GM18909 (cell line): ENCODE data around the gene PROM1.

ENCODE experiments used
- ATAC-seq: cut with Tn5 transposase; IDR thresholded peaks from one replicate; pipeline ENCODE4 v1.9.1; 2021; ENCODE audit warnings: mild to moderate bottlenecking; ENCODE audit not compliant: unreplicated experiment, poor library complexity

The PROM1 gene

DNA sequence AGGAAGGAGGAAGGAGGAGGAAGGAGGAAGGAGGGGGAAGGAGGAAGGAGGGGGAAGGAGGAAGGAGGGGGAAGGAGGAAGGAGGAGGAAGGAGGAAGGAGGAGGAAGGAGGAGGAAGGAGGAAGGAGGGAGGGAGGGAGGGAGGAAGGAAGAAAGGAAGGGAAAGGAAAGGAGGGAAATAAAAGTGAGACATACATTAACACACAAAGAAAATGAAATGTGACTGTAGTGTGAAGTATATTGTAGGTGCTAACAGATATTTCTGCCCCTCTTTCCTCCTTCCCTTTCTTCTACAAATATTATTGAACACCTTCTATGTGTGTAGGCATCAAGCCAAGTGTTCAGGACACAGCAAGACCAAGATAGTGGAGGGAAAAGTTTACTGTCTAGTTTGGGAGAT, 26.4 kb upstream of the PROM1 start:
- ATAC-seq = no peak

DNA sequence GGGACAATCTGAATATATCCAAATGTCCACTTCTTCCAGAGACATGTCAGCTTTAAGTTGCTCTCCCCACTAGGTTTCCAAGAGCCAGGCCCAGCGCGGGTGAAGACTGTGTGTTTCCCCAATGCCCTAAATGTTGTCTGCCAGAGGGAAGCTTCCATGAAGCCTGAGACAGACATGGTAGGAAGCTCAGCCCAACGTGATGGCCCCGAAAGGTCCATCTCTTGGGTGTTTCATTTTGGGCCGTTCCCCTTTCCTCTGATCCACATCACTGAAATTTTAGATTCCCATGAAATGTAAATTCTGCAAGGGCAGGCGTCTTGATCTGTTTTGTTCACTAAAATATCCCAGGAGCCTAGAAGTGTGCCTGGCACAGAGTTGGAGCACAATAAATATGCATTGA, 25.4 kb upstream of the PROM1 start:
- no peak for ATAC-seq

- ATAC-seq = no peak
These were observed 23.1 kb upstream of the PROM1 start for GRCh38 chr4:16106956-16107355.

DNA sequence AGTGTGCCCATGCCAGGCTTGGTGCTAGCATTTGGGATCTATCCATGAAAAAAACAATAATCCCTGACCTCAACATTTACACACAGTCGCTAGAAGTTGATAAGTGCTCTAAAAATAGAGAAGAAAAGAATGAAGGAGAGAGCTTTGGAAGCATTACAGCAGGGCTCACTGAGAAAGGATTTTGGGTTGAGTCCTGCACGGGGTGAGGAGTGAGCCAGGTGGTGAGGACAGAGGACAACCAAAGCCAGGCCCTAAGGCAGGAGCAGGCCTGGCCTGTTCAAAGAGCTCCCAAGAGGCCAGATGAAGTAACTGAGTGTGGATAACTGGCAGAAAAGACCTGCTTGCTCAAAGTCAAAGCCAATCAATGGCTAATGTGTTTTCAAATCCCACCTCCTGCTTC, 20.7 kb upstream of the PROM1 start:
- ATAC-seq = no peak

GRCh38 chr4:16102356-16102755, 18.5 kb upstream of the PROM1 start:
- no peak for ATAC-seq

DNA sequence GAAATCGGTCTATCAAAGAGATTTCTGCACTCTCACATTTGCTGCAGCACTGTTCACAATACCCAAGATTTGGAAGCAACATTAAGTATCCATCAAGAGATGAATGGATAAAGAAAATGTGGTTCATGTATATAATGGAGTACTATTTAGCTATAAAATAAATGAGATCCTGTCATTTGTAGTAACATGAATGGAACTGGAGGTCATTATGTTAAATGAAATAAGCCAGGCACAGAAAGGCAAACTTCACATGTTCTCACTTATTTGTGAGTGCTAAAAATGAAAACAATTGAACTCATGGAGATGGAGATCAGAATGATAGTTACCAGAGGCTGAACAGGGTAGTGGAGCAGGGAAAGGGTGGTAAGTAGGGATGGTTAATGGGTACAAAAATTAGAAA, 17.0 kb upstream of the PROM1 start:
- ATAC-seq = no peak

DNA sequence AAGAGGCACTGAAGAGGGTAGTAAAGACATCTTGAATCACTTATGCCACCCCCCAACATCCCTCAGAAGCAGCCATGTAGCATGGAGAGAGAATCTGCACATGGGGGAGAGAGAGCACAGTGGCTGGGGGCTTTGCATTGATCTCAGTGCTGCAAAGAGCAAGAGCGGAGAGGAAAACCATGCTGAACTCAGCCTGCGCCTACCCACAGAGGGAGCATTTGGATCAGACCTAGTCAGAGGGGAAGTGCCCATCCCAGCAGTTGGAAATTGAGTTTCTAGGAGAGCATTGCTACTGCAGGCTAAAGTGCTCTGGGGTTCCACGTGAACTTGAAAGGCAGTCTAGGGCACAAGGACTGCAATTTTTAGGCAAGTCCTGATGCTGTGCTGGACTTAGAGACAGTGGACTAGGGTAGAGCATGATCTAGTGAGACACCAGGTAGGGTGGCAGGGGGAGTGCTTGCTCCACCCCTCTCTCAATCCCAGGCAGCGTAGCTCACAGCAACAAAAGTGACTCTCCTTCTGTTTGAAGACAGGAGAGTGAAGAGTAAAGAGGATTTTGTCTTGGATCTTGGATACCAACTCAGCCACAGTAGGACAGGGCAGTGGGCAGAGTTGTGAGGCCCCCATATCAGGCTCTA, 9.0 kb upstream of the PROM1 start:
- ATAC-seq = no peak

DNA sequence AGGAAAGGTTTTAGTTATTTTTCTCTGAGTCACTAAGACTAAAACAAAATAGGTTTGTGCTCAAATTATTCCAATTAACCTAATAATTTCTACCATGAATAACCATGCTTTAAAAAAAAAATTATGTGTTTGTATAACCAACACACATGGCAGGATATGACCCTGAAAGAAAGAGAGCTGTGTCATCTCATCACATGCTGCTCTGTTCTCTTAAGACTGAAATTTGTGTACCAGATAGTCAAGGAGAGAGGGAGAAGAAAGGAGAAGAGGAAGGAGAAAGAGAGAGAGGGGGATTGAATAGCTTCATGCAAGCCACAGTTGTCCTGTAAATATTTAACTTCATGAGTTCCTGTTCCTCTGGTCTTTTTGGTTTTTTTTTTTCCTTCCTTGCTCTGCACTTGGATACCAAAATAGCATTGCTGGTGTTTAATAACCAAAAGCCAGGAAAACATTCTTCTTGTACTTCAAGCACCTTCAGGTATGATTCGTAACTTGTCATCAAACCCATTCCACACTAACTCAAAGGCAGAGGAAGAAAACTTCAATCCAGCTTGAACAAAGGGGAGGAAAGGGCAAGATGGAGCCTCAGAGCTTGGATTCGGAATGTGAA, 6.4 kb upstream of the PROM1 start:
- no peak for ATAC-seq

DNA sequence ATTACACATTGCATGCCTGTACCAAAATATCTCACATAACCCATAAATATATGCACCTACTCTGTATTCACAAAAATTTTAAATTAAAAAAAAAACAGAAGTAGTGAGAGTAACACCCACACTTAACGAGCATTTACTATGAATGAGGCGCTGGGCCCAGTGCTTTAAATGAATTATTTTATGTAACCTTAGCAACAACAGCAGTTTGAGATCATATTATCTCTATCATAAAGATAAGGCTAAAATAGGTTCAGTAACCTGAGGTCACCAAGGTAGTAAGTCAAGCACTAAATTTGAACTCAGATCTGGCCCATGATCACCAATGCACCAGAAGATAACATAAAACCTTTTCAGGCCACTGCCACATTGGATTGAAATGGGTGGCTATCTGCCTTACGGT, 5.3 kb upstream of the PROM1 start:
- no peak for ATAC-seq

DNA sequence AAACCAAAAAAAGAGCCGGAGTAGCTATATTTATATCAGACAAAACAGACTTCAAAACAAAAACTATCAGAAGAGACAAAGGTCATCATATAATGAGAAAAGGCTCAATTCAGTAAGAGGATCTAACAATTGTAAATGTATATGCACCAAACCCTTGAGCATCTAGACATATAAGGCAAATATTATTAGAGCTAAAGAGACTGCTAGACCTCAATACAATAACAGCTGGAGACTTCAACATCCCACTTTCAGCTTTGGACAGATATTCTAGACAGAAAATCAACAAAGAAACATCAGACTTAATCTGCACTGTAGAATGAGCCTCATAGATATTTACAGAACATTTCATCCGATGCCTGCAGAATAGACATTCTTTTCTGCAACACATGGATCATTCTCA, 4.8 kb upstream of the PROM1 start:
- ATAC-seq = no peak

DNA sequence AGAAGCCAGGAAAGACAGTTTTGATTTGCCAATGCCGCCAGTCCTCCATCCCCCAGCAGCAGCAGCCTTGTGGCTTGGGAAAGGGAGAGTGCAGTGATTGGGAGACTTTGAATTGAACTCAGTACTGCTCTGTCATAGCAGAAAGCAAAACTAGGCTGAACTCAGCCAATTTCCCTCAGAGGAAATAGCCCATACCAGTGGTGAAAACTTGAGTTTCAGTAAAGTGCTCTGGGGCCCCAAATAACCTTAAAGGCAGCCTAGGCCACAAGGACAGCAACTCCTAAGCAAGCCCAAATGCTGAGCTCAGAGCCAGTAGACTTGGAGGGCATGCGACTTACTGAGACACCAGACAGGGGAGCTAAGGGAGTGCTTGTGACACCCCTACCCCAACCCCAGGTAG, 2.0 kb upstream of the PROM1 start:
- ATAC-seq = peak; percentile 56

GRCh38 chr4:16082426-16083240, 1.2 kb downstream of the PROM1 start:
- no peak for ATAC-seq

- ATAC-seq = no peak
These were observed 1.8 kb downstream of the PROM1 start for GRCh38 chr4:16082041-16082425.

GRCh38 chr4:16079046-16079445, 4.8 kb downstream of the PROM1 start:
- peak; percentile 79 for ATAC-seq

DNA sequence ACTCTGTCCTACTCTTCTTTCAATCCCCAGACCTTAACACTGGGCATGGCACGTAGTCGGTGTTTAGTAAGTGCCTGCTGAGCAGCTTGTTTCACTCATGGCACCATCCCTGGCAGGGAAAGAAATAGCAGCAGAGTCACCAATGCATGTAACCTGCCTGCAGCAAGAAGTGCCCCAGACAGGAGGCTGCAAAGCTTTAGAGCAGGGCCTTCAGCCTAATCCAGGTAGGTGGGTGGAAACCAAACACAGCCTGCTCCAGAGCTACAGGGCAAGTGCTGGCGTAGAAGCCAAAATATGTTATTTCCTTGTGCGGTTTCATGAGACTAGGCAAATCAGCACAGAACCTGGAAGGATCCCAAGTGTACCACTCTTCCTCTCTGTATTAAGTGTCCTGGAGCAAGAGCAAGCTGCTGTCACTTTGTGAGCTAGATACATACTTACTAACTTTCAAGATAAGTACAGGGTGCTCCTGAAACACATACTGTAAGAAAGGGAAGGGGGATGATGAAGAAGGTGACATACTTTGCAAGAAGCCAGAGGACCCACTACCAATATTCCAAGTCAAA, 5.5 kb downstream of the PROM1 start:
- no peak for ATAC-seq

GRCh38 chr4:16077786-16078185, 6.0 kb downstream of the PROM1 start:
- ATAC-seq = no peak

GRCh38 chr4:16075975-16076757, 7.7 kb downstream of the PROM1 start:
- no peak for ATAC-seq

GRCh38 chr4:16075061-16075460, 8.8 kb downstream of the PROM1 start:
- ATAC-seq = no peak

DNA sequence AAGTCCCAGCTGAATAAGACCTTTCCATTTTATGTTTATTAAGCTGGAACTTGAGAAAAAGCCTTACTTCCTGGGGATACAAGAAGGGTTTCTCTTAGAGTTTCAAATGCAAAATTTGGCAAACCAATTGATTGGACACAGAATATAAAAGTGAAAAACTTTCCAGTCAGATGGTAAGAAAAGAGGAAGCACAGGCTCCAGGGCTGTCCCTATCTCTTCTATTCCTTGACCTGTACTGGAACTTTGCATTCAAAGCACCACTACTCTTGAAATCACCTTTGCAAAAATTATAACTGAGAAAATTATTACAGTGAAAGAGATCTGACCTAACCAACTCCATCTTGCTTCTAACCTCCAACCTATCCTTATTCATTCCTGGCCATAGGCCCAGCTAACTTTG, 11.7 kb downstream of the PROM1 start:
- ATAC-seq = no peak

DNA sequence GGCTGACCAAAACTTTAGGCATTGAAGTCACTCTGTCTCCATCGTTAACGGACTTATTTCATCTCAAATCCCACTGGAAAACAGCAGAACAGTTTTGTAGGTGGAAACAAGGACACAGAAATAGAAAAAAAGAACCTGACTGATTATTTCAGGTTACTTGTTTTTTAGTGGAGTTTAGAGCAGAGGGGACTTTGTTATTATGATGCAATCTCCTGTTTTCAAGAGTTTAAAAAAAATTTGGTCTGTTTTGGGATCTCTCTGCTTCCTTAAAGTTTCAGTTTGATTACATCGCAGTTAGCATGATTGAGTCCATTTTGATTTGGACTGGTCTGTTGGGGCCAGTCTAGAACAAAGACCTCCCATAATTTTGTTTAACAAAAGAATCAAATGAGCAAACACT, 13.6 kb downstream of the PROM1 start:
- no peak for ATAC-seq

GRCh38 chr4:16067515-16067914, 16.3 kb downstream of the PROM1 start:
- ATAC-seq = no peak
